Transverse colon (tissue), 4 donors: ENCODE measurements around the gene PRKCE. TPM values are rescaled to one million over a fixed set of nuclear protein-coding genes. Genes with fewer than 3 reads are reported as not detected.
"Not testable (repeated sequence)": the region's sequence is repeated elsewhere in the genome, so short reads cannot be mapped to it uniquely, and the experiment has no call there.

Source experiments
- DNase-seq: peaks from one replicate; pipeline ENCODE4 v3.0.0-alpha.2; 2019
- H3K27ac ChIP-seq, 4 donors: fragments of 200-600 bp; sonication (generic); 2 replicates each; pipeline ENCODE4 v1.5.1; 2016 to 2018; ENCODE audit warnings: inconsistent platforms in 4 of 4
- H3K27me3 ChIP-seq: fragments of 200-600 bp; sonication (generic); 2 replicates; pipeline ENCODE4 v1.5.1; 2017; ENCODE audit warnings: inconsistent platforms
- H3K36me3 ChIP-seq, 4 donors: fragments of 200-600 bp; sonication (generic); 2 replicates each; pipeline ENCODE4 v1.5.1; 2017 to 2019; ENCODE audit warnings: inconsistent platforms in 4 of 4
- H3K4me1 ChIP-seq, 4 donors: fragments of 200-600 bp; sonication (generic); 2 replicates each; pipeline ENCODE4 v1.5.1; 2017 to 2020; ENCODE audit warnings: inconsistent platforms in 4 of 4
- H3K4me3 ChIP-seq, 4 donors: fragments of 200-600 bp; sonication (generic); 1 replicate in 1 of 4; 2 replicates in 3 of 4; pipeline versions ENCODE4 v1.5.1 to v1.6.1; 2017 to 2019; ENCODE audit warnings: inconsistent platforms in 4 of 4
- H3K9me3 ChIP-seq, 2 donors: fragments of 200-600 bp; sonication (generic); 2 replicates each; pipeline ENCODE4 v1.5.1; 2017 to 2019; ENCODE audit warnings: inconsistent platforms in 2 of 2
- EP300 ChIP-seq: sonication (generic); formaldehyde crosslinking; IDR thresholded peaks from one replicate; pipeline ENCODE4 v1.6.1; 2017; ENCODE audit warnings: antibody characterized with exemption, low read depth
- POLR2A ChIP-seq: fragments of 450-650 bp; IDR thresholded peaks from one replicate; pipeline ENCODE4 v1.6.1; 2016; ENCODE audit warnings: antibody characterized with exemption, mild to moderate bottlenecking, moderate library complexity
- POLR2AphosphoS5 ChIP-seq, 3 donors: sonication (generic); formaldehyde crosslinking; IDR thresholded peaks; one replicate each; pipeline ENCODE4 v1.6.1; 2016; ENCODE audit warnings: antibody characterized with exemption in 3 of 3
- WGBS, 2 donors: methylation state at CpG; one replicate each; pipeline ENCODE4 v1.1.5; 2018; ENCODE audit warnings: low coverage in 1 of 2; 5-methylcytosine and 5-hydroxymethylcytosine counted together
- in situ Hi-C, 4 donors: fragments of 200-750 bp; cut with MboI; loops; one replicate each; pipeline versions ENCODE4 v1.15.0 to v1.15.1; 2017; ENCODE audit warnings: low sequenced_read_pairs in 3 of 4, low pct_ligation_motif_present in 1 of 4, low pct_unique_long_range_greater_than_20kb in 1 of 4
- intact Hi-C: fragments of 100-400 bp; cut with DNase I; formaldehyde crosslinking; loops from one replicate; pipeline ENCODE4 v1.15.1; 2023; ENCODE audit warnings: low total_unique reads
- total RNA-seq, 4 donors: library from RNA; depleted of rRNA; stranded (reverse); fragments of >200 nt; gene quantifications; one replicate each; pipeline ENCODE4 v1.1.0, GENCODE V29; 2016
- TF ChIP-seq, protein P1 (sequence below), 5 experiments: fragments of 200-600 bp in 3 of 5; fragments of 450-650 bp in 2 of 5; sonication (generic) in 3 of 5; IDR thresholded peaks; 1 replicate in 2 of 5; 2 replicates in 3 of 5; pipeline ENCODE4 v1.5.1; 2016 to 2017; ENCODE audit warnings: antibody characterized with exemption in 5 of 5, inconsistent platforms in 3 of 5, mild to moderate bottlenecking in 2 of 5, moderate library complexity in 1 of 5

The PRKCE gene
- total RNA-seq, 4 donors from 2014 or later, result 8.6 to 20.6 (median 11.3) TPM

DNA sequence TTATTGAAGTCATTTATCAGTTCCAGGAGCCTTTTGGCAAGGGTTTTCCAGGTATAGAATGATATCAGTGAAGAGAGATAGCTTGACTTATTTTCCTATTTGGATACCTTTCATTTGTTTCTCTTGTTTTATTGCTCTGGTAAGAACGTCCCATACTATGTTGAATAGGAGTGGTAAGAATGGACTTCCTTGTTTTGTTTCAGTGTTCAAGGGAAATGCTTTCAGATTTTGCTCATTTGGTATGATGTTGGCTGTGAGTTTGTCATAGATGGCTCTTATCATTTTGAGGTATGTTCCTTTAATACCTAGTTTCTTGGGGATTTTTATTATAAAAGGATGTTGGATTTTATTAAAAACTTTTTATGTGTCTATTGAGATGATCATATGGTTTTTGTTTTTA lies 558.6 kb downstream of the PRKCE start:
- Histone ChIP-seq H3K4me1 (no peaks in the 10 kb centered on the region), H3K36me3 (no peaks in the 10 kb centered on the region), H3K27me3 (no peaks in the 10 kb centered on the region), H3K4me3 (no peak overlapping the region), H3K27ac (no peak overlapping the region), H3K9me3 (peaks cover 18 to 21% of the 10 kb centered on the region in 2 donors)
- WGBS, 2 donors, result 30 to 54% methylated on average over 1 of the region's 1 CpG
- in situ Hi-C loops (no loop called here), intact Hi-C loops (loop anchor here (5.0 kb wide), 1 partner anchor 1142 kb away; no protein-coding TSS in a partner anchor)
- TF ChIP-seq POLR2A (no peak), EP300 (no peak), POLR2AphosphoS5 (IDR thresholded peaks at IDR 0.05) (no peak)
- TF ChIP-seq, protein P1, sequence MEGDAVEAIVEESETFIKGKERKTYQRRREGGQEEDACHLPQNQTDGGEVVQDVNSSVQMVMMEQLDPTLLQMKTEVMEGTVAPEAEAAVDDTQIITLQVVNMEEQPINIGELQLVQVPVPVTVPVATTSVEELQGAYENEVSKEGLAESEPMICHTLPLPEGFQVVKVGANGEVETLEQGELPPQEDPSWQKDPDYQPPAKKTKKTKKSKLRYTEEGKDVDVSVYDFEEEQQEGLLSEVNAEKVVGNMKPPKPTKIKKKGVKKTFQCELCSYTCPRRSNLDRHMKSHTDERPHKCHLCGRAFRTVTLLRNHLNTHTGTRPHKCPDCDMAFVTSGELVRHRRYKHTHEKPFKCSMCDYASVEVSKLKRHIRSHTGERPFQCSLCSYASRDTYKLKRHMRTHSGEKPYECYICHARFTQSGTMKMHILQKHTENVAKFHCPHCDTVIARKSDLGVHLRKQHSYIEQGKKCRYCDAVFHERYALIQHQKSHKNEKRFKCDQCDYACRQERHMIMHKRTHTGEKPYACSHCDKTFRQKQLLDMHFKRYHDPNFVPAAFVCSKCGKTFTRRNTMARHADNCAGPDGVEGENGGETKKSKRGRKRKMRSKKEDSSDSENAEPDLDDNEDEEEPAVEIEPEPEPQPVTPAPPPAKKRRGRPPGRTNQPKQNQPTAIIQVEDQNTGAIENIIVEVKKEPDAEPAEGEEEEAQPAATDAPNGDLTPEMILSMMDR (IDR thresholded peaks at IDR 0.05), result no peak
- no peak for DNase-seq

DNA sequence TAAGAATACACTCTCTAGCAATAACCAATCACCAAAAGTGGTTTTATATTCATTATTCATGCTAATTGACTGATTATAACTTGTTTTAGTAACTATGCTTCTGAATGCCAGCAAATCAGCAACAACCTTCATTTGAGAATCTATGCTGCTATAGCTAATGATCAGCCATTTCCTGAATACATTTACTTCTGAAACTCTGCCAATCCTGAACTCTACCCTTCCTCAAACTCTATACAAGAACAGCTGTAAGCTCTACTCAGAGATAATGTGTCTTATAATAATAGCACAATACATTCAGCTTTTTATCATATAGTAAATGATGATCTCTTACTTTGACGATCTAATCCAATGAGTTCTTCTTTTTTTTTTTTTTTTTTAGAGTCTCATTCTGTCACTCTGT lies 560.0 kb downstream of the PRKCE start:
- Histone ChIP-seq H3K4me1 (no peaks in the 10 kb centered on the region), H3K27ac (no peak overlapping the region), H3K4me3 (no peak overlapping the region), H3K36me3 (no peaks in the 10 kb centered on the region), H3K27me3 (no peaks in the 10 kb centered on the region), H3K9me3 (peaks cover 18 to 27% of the 10 kb centered on the region in 2 donors)
- intact Hi-C loops (loop anchor here (5.0 kb wide), 1 partner anchor 1141 kb away; no protein-coding TSS in a partner anchor), in situ Hi-C loops (no loop called here)
- DNase-seq, result no peak
- 76 to 83% methylated on average over 1 of the region's 1 CpG for WGBS, 2 donors
- TF ChIP-seq POLR2AphosphoS5 (IDR thresholded peaks at IDR 0.05) (no peak), EP300 (no peak), POLR2A (no peak)
- TF ChIP-seq, protein P1 (IDR thresholded peaks at IDR 0.05), result no peak

- in situ Hi-C loops (no loop called here), intact Hi-C loops (loop anchor here (5.0 kb wide), 1 partner anchor 1138 kb away; no protein-coding TSS in a partner anchor)
- 62 to 80% methylated on average over 2 of the region's 2 CpGs for WGBS, 2 donors
- H3K9me3 ChIP-seq, result peaks cover 18 to 20% of the 10 kb centered on the region in 2 donors
- TF ChIP-seq, protein P1 (IDR thresholded peaks at IDR 0.05), result no peak
- TF ChIP-seq POLR2AphosphoS5 (IDR thresholded peaks at IDR 0.05) (no peak), EP300 (no peak), POLR2A (no peak)
- H3K4me1 ChIP-seq, result no peaks in the 10 kb centered on the region
- no peak overlapping the region for H3K27ac ChIP-seq
- H3K4me3 ChIP-seq, result no peak overlapping the region
- H3K27me3 ChIP-seq, result no peaks in the 10 kb centered on the region
- no peak for DNase-seq
- H3K36me3 ChIP-seq, result no peaks in the 10 kb centered on the region
These were observed 562.4 kb downstream of the PRKCE start for GRCh38 chr2:46213906-46214305.

GRCh38 chr2:46216213-46216612 lies 564.7 kb downstream of the PRKCE start:
- no peak overlapping the region for H3K4me3 ChIP-seq
- H3K36me3 ChIP-seq, result no peaks in the 10 kb centered on the region
- DNase-seq, result no peak
- in situ Hi-C loops (no loop called here), intact Hi-C loops (no loop called here)
- H3K27ac ChIP-seq, result no peak overlapping the region
- peaks cover 14 to 15% of the 10 kb centered on the region in 2 donors for H3K9me3 ChIP-seq
- TF ChIP-seq, protein P1 (IDR thresholded peaks at IDR 0.05), result no peak
- TF ChIP-seq EP300 (no peak), POLR2AphosphoS5 (IDR thresholded peaks at IDR 0.05) (no peak), POLR2A (no peak)
- no peaks in the 10 kb centered on the region for H3K27me3 ChIP-seq
- no CpG with 5 or more reads among the region's 1 CpG for WGBS, 2 donors
- H3K4me1 ChIP-seq, result no peaks in the 10 kb centered on the region

DNA sequence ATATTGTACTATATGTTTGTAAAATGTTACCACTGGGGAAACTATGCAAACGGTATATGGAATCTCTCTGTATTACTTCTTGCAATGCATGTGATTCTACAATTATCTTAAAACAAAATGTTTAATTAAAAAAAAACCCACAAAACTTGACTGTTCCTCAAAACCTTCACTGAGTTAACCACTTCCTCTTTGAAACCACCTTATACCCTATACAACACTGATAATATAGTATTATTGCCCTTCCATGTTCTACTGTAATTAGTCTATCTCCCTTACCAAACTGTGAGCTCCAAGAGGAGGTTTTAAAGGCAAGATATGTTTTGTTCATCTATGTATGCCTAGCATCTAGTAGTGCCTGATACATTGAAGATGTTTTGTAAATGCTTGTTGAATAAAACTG lies 572.0 kb downstream of the PRKCE start:
- WGBS, 2 donors, result 68 to 75% methylated on average over 1 of the region's 1 CpG
- in situ Hi-C loops, H3K27ac ChIP-seq, H3K27me3 ChIP-seq, H3K36me3 ChIP-seq, H3K9me3 ChIP-seq, DNase-seq, intact Hi-C loops, H3K4me3 ChIP-seq: not testable (repeated sequence)
- peaks cover 0 to 11% (median 0%) of the 10 kb centered on the region in 4 donors for H3K4me1 ChIP-seq
